ENCODE data around the gene COL5A1.
A peak's percentile ranks its signal among the peaks of the same experiment; 100 is the strongest.
"Not testable (repeated sequence)": the region's sequence is repeated elsewhere in the genome, so short reads cannot be mapped to it uniquely, and the experiment has no call there.

The COL5A1 gene

DNA sequence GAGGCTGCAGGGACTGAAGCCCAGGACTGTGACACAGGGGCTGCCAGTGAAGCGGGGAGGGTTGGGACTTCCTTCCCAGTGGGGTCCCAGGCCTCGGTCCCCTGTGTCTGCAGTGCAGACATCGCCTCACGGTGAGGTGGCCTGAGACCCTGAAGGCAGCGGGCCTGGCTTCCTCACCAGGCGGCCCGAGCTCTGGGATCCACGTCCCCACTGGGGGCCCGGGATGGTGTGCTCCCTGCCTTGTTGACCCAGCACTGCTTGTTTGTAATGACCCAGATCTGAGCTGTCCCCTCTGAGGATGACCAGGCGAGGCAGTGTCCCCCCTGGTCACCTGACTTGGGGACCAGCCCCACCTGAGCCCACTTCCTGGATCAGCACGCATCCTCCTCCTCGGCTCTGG is 53.1 kb downstream of the COL5A1 start:
- DNase-seq = no peak

DNA sequence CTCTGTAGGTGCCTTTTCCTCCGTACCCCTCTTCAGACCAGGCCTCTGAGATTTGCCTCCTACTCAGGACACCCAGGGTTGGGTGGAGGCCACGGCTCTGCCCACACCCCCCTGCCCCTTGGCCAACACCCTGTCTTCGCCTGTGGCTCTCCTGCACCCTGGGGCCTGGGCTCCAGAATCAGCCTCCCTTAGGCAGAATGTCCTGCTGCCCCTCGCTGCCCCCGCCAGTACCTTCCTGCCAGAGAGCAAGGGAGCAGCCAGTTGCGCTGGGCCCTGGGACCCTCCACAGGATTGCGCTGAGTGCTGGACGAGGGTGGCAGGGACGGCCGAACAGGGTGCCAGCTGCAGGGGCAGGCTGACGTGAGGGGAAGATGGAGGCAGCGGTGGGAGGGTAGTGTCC is 53.5 kb downstream of the COL5A1 start:
- no peak for DNase-seq

DNA sequence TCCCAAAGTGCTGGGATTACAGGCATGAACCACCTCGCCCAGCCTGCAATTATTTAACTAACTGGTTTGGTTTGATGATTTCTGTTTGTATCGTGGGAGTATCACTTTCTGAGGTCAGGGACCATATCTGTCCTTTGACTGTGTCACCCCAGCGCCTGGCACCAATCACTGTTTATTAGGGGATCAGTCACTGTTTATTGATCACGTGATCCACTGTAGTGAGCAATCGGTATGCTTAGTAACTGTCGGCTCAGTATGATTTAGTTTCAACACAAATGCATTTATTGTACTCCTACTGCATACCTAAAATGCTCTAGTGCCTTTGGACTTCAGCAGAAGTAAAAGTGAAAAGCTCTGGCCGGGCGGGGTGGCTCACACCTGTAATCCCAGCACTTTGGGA is 54.8 kb downstream of the COL5A1 start:
- DNase-seq = no peak

DNA sequence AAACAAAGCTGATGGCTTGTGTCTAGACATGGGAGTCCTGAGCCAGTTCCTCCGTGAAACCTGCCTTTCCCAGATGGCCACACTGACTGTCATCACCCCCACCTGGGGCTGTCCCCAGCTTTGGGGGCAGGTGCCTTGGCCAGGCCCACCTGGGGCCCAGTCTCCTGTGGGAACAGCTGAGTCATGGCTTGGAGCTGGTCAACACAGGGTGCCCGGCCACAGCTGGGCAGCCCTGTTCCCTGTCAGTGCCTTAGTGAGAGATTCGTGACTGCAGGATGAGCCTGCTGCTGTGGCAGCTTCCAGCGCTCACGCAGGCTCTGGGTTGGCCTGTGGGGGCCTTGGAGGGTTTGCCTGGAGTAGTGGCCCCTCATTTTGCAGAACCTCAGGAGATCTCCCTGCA is 56.5 kb downstream of the COL5A1 start:
- no peak for DNase-seq

DNA sequence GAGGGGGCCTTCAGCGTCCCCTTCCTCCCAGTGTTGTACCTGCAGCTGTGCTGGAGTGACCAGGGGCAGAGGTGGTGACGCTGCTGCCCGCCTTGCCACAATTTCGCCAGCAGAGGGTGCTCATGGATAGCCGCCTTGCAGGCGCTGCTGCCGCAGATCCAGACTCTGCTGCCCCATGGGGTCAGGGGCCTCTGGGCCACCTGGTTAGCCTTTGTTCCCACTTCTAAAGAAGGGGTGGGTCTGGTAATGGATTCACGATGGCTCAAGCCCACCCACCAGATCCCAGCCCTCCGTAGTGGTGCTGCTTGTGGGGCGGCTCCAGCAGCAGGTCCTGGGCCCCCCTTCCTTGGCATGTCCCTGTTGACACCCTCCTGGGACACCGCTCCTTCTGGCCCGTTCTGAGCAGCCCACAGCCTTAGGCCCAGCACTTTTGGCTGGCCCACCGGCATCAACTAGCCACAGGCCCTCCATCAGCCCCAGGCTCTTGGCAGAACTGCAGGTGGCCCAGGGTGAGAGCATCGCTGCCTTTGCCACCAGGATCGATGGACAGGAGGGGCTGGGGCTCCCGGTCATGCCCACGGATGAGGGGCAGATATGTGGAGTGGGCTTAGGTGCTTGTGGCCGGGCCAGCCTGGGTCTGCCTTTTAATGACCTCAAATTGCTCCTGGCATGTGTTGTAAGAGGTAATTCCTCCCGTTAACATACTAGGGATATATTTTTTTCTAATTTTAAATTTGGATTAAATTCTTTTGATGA is 57.2 kb downstream of the COL5A1 start:
- peak in 1 of 2 donors; percentile 19 for DNase-seq

DNA sequence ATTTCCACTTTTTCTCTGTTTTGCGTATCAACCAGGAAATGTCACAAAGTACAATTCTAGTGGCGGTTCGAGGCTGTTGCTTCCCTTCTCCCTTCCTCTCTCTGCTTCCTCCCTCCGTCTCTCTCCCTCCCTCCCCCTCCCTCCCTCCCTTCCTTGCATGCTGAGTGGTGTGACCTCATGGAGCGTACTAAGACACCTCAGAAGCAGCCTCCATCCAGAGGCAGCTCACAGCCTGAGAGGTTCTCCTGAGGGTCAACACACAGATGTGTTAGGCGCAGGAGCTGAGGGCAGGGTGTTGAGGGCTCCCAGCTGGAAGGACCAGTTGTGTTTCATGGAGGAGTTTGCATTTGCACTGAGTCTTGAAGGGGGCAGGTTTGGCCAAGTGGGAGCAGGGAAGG is 57.7 kb downstream of the COL5A1 start:
- DNase-seq = no peak

DNA sequence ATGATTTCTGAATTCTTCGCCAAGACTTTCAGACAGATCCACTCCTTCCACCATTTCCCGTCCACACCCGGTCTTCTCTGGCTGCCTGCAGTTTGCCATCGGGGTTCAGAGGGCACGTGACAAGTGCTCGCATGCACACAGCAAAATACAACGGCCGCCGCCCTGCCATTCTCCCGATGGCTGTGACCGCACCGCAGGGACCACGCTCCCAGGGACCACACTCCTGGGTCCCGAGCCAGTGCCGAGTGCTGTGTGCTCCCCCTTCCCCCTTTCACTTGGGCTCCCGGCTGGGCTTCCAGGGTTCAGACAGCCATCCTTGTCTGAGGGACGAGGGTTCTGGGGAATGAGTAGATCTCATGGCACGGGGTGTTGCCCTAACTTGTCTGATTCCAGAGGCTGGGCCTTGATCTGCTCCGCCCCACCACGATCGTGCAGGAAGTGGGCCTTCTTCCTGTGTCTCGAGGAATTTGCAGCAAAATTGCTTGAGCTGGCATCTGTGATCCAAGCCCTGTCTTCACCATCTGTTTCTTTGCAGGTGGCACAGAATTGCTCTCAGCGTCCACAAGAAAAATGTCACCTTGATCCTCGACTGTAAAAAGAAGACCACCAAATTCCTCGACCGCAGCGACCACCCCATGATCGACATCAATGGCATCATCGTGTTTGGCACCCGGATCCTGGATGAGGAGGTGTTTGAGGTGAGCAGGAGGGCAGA is 59.2 kb downstream of the COL5A1 start:
- DNase-seq = no peak

DNA sequence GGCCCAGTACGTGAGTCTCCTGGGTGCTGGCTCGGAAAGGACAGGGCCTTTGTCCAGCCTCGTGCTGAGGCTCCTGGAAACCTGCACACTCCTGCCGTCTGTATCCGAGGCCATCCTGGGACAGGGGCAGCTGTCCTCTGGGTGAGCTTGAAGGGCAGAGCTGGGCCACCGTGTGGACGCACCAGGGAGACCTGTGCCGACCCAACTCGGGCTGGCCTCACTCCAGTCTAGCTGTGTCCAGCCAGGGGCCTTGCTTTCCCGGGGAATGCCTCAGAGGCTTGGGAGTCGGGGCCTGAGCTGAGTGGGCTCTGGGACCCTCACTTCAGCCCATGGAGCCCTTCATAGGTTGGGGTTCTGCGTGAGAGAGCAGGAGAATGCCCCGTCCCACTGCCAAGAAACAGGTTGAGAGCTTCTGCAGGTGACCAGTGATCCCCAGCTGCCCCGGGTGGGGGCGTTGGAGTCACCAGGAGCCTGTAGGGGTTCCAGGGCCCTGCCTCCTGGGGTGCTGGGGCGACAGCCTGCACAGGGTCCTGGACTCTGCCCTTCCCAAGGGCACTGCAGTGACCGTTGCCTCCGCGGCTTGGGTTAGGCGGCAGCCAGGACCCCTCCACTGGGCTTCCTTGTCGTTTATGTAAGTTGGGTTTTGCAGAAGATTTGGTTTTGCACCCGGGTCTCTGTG is 60.1 kb downstream of the COL5A1 start:
- no peak for DNase-seq

DNA sequence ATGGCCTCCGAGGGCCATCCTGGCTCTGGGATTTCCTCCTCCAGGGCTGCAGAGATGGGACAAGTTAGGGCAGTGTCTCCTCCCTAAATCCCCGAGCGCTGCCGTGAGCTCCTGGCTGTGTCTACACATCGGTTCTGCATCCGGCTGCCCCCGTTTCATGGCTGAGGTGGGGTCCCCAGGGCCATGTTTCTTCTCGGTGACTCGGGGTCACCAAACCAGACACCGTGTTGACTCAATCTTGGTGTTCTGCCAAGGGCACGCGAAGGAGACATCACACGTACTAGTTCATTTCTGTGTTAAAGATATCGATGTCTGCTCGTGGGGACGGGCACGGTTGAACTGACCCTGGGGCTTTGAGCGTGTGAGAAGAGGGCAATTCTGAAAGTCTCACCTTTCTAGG is 60.7 kb downstream of the COL5A1 start:
- DNase-seq = no peak

DNA sequence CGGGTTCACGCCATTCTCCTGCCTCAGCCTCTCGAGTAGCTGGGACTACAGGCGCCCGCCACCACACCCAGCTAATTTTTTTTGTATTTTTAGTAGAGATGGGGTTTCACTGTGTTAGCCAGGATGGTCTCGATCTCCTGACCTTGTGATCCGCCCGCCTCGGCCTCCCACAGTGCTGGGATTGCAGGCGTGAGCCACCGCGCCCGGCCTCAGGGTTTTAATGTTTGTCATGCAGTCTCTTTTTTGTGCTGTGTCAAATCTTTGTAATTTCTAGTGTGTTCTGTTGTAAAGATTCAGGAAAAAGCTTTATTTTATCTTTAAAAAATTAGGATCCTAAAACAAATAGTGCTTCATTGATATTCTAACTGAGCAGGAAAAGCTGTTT is 62.1 kb downstream of the COL5A1 start:
- not testable (repeated sequence) for DNase-seq

DNA sequence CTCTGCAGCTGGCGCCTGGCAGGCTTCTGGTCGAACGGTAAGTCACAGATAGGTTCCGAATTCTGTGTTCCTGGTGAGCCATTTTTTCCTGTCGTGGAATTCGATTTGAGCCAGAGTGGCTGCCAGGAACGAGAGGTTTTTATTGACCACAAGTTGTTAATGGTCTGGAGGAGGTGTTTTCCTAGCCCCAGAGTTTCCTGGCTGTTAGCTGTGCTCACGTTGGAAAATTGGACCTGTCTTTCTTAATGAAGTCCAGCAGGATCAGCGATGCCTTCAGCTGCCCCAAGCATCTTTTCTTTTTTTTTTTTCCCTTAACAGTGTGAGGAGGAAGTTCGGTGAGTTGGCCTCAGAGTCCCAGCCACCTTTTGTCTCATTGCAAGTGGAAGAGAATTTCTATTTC is 62.9 kb downstream of the COL5A1 start:
- no peak for DNase-seq

DNA sequence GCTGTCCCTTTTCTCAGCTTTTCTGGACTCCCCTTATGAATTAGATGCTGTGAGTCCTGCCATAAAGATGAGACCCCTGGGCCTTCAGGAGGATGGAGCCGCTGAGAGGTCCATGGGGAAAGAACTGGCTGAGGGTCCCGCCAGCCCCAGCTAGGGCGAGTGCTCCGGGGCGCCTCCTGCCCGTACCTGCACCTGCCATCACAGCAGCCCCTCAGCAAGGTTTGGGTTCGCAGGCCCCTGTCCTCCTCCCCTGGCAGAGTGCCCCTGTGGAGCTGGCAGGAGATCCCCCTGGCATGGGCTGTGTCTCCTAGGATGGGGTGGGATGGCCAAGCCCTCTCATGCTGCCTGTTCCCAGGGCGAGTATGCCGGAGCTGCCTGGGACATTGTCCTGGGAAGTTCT is 64.2 kb downstream of the COL5A1 start:
- DNase-seq = no peak

DNA sequence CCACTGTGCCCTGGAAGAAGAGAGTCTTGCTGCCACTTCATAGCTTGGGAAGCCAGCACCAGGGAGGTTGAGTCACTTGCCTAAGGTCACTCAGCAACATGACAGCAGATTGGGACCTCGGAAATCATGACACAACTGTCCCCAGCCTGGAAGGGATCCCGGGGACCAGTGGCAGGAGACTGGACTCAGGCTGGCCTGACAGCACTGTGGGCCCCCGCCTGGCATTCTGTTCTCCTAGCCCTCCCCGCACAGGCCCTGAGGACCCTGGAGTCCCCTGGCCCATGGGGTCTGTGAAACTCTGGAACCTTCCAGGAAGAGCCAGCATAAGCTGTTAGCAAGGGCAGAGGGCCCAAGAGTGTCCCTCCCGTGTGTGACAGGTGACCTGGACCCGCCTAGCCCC is 64.9 kb downstream of the COL5A1 start:
- no peak for DNase-seq

DNA sequence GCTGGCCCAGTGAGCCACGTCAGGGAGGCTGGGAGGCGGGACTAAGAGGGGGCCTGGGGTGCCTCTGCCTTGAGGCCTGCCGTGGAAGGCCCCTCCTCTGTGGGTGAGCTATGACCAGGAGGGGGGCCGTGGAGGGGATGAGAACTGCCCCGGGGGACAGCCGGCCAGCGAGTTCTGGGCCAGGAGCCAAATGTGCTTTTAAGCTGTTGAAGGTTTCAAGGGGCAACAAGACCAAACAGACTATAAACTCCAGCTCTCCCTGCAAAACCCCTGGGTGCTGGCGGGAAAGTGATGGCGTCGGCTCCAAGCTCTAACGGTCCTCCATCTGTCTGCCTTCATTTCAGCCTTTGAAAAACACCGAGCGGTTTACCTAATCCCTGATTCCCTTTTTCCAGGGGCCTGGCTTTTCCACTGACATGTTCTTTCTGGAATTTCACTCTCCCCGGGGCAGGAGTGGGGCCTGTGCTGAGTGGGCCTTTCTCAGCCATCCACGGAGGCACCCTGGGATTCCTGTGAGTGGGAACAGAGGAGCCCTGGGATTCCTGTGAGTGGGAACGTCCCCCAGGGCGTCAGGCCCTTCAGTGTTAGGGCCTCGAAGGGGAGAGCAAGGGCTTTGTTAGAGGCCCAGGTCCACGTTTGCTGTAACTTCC is 65.6 kb downstream of the COL5A1 start:
- no peak for DNase-seq

DNA sequence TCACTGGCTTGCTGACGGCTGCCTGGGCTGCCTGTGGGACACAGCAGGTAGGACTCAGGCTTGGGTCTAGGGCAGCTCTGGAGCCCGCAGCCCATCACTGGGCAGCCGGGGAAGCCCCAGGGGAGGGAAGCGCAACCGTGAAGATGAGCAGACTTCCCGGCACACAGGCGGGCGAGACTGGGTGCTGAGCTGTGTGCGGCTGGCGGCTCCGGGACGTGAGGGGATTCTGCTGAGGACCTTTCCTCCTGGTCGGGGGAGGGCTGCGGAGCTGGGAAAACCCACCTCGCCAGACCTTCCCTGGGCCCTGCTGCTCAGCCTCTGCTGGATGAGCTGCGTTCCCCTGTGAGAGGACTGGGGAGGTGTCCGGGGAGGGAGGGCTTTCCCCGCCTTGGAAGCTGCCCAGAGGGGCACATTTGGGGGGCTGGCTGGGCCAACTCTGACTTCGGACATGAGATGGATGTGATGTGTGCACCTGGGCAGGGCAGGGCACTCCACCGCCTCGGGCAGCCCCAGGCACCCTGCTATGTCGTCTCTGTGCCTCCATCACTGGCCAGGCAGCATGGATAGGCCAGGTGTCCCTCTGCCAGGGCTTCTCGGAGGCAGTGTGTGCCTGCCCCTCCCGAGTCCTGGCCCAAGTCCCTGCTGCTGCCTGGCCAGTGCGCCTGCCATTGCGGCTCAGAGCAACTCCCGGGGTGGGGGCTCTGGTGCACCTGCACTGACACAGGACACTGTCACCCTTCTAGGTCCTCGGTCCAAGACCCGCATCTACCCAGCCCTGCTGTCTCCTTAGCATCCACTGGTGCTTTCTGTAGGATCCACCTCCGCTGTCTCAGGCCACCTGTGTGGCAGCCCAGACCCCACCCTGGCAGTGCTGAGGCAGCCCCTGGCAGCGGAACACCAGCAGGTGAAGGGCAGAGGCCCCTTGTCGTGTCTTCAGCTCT is 66.4 kb downstream of the COL5A1 start:
- no peak for DNase-seq

DNA sequence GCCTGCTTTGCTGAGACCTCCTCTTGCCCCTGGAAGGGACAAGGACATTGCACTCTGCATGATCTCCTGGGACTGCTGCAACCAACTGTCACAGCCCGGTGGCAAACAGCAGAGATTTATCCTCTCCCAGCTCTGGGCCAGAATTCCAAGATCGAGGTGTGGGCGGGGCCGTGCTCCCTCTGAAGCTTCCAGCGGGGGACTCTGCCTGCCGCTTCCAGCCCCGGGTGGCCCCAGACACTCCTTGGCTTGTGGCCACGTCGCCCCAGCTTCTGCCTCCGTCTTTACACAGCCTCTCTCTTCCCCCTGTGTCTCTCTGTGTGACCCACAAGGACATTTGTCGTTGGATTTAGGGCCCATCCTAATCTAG is 67.1 kb downstream of the COL5A1 start:
- no peak for DNase-seq

DNA sequence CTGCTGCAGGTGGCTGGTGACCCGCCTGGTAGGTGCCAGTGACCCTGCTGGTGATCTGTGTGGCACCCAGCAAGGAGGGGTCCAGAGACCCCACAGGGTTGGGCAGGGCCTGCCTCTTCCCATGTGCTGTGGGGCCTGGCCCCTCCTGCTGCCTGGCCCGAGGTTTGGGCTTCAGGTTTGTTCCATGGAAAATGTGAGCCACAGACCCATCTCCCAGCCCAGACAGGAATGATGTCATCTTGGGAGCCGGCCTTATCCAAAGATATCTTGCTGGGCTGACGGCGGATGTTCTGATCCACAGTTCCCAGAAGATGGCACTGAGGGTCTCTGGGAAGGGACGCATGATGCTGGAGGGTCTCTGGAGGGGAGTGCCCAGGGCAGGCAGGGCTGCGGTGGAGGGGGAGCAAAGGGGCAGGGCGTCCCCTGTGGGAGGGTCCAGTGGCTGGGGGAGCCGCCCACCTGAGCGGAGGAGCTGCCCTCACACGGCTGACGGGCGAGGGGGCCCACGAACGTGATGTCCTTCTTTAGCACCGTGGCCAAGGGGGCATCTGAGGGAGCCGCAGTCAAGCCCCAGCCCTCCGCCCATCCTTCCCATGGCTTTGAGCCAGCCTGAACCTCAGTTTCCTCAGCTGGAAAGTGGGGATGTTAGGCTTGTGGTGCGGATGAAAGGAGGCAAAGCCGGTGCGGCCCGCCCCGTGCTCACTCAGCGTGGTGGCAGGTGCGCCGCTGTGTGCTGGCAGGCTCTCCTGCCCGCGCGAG is 68.1 kb downstream of the COL5A1 start:
- no peak for DNase-seq

DNA sequence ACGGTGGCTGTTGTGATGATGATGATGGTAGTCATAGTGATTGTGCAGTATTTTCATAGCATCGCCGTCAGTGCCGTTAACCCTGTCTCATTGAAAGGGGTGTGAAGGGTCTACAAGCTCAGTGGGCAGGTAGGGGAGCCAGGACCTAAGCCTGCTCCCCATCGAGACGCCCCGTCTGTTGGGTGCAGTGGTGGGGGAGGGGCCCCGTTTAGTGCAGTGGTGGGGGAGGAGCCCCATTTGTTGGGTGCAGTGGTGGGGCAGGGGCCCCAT is 68.6 kb downstream of the COL5A1 start:
- DNase-seq = no peak

DNA sequence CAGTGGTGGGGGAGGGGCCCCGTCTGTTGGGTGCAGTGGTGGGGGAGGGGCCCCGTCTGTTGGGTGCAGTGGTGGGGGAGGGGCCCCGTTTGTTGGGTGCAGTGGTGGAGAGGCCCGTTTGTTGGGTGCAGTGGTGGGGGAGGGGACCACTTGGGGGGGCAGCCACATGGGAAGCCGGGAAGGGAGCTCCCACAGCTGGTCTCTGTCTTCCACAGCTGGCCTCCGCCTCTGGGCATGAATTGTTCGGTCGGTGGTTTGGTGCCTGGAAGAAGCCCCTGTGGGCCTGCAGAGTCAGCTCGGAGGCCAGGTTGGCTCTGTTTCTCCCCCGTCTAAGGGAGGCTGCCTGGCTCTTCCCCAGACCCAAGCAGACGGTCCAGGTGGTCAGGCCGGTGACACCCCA is 69.3 kb downstream of the COL5A1 start:
- DNase-seq = no peak

DNA sequence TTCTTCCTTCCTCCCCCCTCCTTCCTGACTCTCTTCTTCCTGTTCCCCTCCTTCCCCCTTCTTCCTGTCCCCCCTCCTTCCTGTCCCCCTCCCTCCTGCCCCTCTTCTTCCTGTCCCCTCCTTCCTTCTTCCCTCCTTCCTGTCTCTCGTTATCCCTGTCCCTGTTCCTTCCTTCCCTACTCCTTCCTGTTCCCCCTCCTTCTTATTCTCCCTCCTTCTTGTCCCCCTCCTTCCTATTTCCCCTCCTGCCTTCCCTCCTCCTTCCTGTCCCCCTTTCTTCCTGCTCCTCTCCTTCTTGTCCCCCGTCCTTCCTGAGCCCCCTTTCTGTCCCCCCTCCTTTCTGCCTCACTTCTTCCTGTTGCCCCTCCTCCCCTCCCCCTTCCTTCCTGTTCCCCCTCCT is 70.6 kb downstream of the COL5A1 start:
- DNase-seq = no peak

DNA sequence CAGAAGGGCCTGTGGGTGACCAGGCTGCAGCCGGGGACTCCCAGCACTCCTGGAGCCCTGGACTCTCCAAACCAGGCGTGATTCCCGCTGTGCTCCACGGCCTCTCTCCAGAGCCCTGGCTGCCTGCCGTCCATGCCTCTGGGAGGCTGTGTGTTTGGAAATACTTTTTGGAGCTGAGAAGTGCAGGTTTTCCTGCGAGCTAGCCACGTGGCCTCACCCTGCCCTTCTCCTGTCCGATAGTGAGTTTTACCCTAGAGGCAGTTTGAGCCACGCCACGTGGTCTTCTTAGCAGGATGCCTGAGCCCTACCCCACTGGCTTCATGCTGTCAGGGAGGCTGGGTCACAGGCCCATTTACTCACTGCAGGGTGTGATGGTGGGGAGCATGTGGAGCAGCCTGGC is 71.3 kb downstream of the COL5A1 start:
- no peak for DNase-seq

DNA sequence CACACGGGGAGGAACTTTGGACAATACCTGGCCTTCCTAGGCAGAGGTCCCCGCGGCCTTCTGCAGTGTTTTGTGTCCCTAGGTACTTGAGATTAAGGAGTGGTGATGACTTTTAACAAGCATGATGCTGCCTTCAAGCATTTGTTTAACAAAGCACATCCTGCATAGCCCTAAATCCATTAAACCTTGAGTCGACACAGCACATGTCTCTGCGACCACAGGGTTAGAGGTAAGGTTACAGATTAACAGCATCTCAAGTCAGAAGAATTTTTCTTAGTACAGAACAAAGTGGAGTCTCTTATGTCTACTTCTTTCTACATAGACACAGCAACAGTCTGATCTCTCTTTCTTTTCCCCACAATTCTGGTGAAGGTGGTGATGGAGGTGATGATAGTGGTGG is 73.9 kb downstream of the COL5A1 start:
- DNase-seq = not testable (repeated sequence)

All from activated CD4-positive, alpha-beta T cell treated with anti-CD3 and anti-CD28 coated beads for 4 hours (primary cell).